OCI-LY3 (cell line): ENCODE results near the gene HINT3.

Experiments used
- H2AFZ ChIP-seq: fragments of 200-600, 300-600 bp; shearing (Covaris generic); 2 replicates; pipeline ENCODE4 v1.6.0; 2014; ENCODE audit warnings: antibody characterized with exemption, low read depth, low read length
- H3K27ac ChIP-seq: fragments of 200-600, 300-600 bp; sonication (generic); 2 replicates; pipeline ENCODE4 v1.5.1; 2014; ENCODE audit warnings: mild to moderate bottlenecking, low read length, moderate library complexity, mixed read lengths
- H3K27me3 ChIP-seq: fragments of 200-600, 300-600 bp; sonication (generic); 2 replicates; pipeline ENCODE4 v1.6.1; 2014; ENCODE audit warnings: low read depth, low read length, mixed read lengths
- H3K36me3 ChIP-seq: fragments of 200-600, 300-600 bp; sonication (generic); replicated peaks from 2 replicates; pipeline ENCODE3; 2014; ENCODE audit warnings: low read depth, low read length, mixed read lengths
- H3K4me1 ChIP-seq: fragments of 300-600, 200-600 bp; sonication (generic); 2 replicates; pipeline ENCODE4 v1.6.1; 2014; ENCODE audit warnings: low read length, mixed read lengths
- H3K4me2 ChIP-seq: fragments of 200-600, 300-600 bp; sonication (generic); 2 replicates; pipeline ENCODE4 v1.6.1; 2014; ENCODE audit warnings: low read length, mixed read lengths
- H3K4me3 ChIP-seq: fragments of 300-600, 200-600 bp; sonication (generic); 2 replicates; pipeline ENCODE4 v1.5.1; 2014; ENCODE audit warnings: antibody characterized with exemption, mild to moderate bottlenecking, low read length, moderate library complexity
- H3K79me2 ChIP-seq: fragments of 300-600, 200-600 bp; shearing (Covaris generic); 2 replicates; pipeline ENCODE4 v1.6.1; 2014; ENCODE audit warnings: mild to moderate bottlenecking, low read length, mixed read lengths
- H3K9ac ChIP-seq: fragments of 300-600, 200-600 bp; shearing (Covaris generic); 2 replicates; pipeline ENCODE4 v1.6.0; 2014; ENCODE audit warnings: mild to moderate bottlenecking, low read length, moderate library complexity
- H3K9me3 ChIP-seq: fragments of 200-600, 300-600 bp; shearing (Covaris generic); 2 replicates; pipeline ENCODE4 v1.6.1; 2014; ENCODE audit warnings: low read length, mixed read lengths; ENCODE audit not compliant: insufficient read depth
- H4K20me1 ChIP-seq: fragments of 200-600, 300-600 bp; sonication (generic); 2 replicates; pipeline ENCODE4 v1.6.1; 2016; ENCODE audit warnings: low read length, mixed read lengths; ENCODE audit not compliant: insufficient read depth
- EZH2phosphoT487 ChIP-seq: fragments of 200-600 bp; shearing (Covaris generic); IDR thresholded peaks from 2 replicates; pipeline ENCODE4 v1.6.1; 2018; ENCODE audit warnings: antibody characterized with exemption, mixed run types, low read depth
- TF ChIP-seq, protein P1 (sequence below): fragments of 200-600, 300-600 bp; sonication (generic); IDR thresholded peaks from 2 replicates; pipeline ENCODE4 v1.5.1; 2014; ENCODE audit warnings: antibody characterized with exemption, low read length, low read depth

HINT3 gene

DNA sequence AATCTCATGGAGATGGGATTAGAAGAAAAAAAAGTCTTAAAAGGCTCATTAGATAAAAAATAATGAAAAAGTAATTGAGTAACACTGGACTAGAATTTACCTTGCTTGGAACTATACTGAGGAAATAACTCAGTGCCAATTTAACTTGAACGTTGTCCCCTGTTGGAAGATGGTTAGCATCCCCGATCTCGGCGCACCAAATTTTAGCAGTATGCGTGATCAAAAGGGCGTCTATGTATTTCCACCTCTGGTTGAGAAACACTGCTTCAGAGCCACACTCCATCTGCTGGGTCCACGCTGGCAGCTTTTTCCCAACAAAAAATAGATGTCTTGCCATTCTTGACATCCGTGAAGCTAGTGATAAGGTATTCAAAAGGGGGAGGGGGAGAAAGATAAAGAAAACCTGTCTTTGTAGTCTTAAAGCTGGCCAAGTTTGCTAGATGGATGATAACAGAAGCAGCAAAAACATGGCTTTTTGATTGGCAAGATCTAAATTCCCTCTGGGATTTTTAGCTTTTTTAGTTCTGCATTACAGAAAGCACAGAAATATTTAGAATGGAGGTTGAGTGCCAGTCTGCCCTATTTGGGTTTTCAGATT lies 6.4 kb downstream of the HINT3 start:
- Histone ChIP-seq H3K4me1 (peaks cover 2% of the 10 kb centered on the region; the same call in 1 of the 2 replicates), H3K27ac (no peak overlapping the region), H3K9ac (no peak overlapping the region), H3K27me3 (no peaks in the 10 kb centered on the region), H3K4me2 (no peak overlapping the region), H4K20me1 (no peaks in the 10 kb centered on the region), H3K36me3 (no peaks in the 10 kb centered on the region), H3K79me2 (peaks cover 9% of the 10 kb centered on the region), H3K4me3 (no peak overlapping the region), H2AFZ (no peak overlapping the region), H3K9me3 (no peaks in the 10 kb centered on the region)
- TF ChIP-seq, protein P1, sequence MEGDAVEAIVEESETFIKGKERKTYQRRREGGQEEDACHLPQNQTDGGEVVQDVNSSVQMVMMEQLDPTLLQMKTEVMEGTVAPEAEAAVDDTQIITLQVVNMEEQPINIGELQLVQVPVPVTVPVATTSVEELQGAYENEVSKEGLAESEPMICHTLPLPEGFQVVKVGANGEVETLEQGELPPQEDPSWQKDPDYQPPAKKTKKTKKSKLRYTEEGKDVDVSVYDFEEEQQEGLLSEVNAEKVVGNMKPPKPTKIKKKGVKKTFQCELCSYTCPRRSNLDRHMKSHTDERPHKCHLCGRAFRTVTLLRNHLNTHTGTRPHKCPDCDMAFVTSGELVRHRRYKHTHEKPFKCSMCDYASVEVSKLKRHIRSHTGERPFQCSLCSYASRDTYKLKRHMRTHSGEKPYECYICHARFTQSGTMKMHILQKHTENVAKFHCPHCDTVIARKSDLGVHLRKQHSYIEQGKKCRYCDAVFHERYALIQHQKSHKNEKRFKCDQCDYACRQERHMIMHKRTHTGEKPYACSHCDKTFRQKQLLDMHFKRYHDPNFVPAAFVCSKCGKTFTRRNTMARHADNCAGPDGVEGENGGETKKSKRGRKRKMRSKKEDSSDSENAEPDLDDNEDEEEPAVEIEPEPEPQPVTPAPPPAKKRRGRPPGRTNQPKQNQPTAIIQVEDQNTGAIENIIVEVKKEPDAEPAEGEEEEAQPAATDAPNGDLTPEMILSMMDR = no peak
- no peak for TF ChIP-seq EZH2phosphoT487

- no peak overlapping the region for H3K9ac ChIP-seq
These were observed 7.2 kb downstream of the HINT3 start for GRCh38 chr6:125963817-125964216.

GRCh38 chr6:125966569-125966968 lies 10.0 kb downstream of the HINT3 start:
- Histone ChIP-seq H3K4me3 (no peak overlapping the region), H3K79me2 (no peaks in the 10 kb centered on the region), H3K9me3 (no peaks in the 10 kb centered on the region), H3K36me3 (no peaks in the 10 kb centered on the region), H4K20me1 (no peaks in the 10 kb centered on the region), H3K27ac (no peak overlapping the region), H3K4me1 (no peaks in the 10 kb centered on the region), H3K4me2 (no peak overlapping the region), H2AFZ (no peak overlapping the region), H3K9ac (no peak overlapping the region), H3K27me3 (no peaks in the 10 kb centered on the region)
- TF ChIP-seq, protein P1 = no peak
- no peak for TF ChIP-seq EZH2phosphoT487

More at GRCh38 chr6:125963817-125964216, 7.2 kb downstream of the HINT3 start:
- no peak overlapping the region for H3K4me2 ChIP-seq
- no peaks in the 10 kb centered on the region for H3K27me3 ChIP-seq
- no peak overlapping the region for H3K4me3 ChIP-seq
- no peaks in the 10 kb centered on the region for H3K36me3 ChIP-seq
- H2AFZ ChIP-seq = no peak overlapping the region
- H3K27ac ChIP-seq = no peak overlapping the region
- no peak for TF ChIP-seq EZH2phosphoT487
- TF ChIP-seq, protein P1 = no peak
- H4K20me1 ChIP-seq = no peaks in the 10 kb centered on the region
- H3K79me2 ChIP-seq = 0 out of 2 replicates have a peak, but pooled peaks cover 3% of the 10 kb centered on the region
- no peaks in the 10 kb centered on the region for H3K4me1 ChIP-seq
- no peaks in the 10 kb centered on the region for H3K9me3 ChIP-seq

GRCh38 chr6:125968493-125968892 lies 11.9 kb downstream of the HINT3 start:
- no peaks in the 10 kb centered on the region for H4K20me1 ChIP-seq
- no peak overlapping the region for H3K4me3 ChIP-seq
- H3K79me2 ChIP-seq = no peaks in the 10 kb centered on the region
- H3K9me3 ChIP-seq = no peaks in the 10 kb centered on the region
- no peak overlapping the region for H3K27ac ChIP-seq
- no peaks in the 10 kb centered on the region for H3K27me3 ChIP-seq
- TF ChIP-seq EZH2phosphoT487 = no peak
- TF ChIP-seq, protein P1 = no peak
- no peak overlapping the region for H3K9ac ChIP-seq
- no peaks in the 10 kb centered on the region for H3K4me1 ChIP-seq
- no peaks in the 10 kb centered on the region for H3K36me3 ChIP-seq
- H2AFZ ChIP-seq = no peak overlapping the region
- H3K4me2 ChIP-seq = no peak overlapping the region
